GM12865 (cell line): ENCODE measurements around the gene MED13L.

Experiments
- DNase-seq: peaks from one replicate; pipeline ENCODE4 v3.0.0; 2010; ENCODE audit warnings: low read depth
- H3K4me3 ChIP-seq: 2 replicates; pipeline ENCODE4 v1.5.1; 2011; ENCODE audit warnings: mild to moderate bottlenecking, low read depth, low read length, control low read depth
- TF ChIP-seq, protein P1 (sequence below): IDR thresholded peaks from 2 replicates; pipeline ENCODE4 v1.5.1; 2011; ENCODE audit warnings: low read length, control low read depth, low read depth, inconsistent platforms; ENCODE audit not compliant: insufficient read depth; ENCODE audit errors: missing control alignments

Gene MED13L

DNA sequence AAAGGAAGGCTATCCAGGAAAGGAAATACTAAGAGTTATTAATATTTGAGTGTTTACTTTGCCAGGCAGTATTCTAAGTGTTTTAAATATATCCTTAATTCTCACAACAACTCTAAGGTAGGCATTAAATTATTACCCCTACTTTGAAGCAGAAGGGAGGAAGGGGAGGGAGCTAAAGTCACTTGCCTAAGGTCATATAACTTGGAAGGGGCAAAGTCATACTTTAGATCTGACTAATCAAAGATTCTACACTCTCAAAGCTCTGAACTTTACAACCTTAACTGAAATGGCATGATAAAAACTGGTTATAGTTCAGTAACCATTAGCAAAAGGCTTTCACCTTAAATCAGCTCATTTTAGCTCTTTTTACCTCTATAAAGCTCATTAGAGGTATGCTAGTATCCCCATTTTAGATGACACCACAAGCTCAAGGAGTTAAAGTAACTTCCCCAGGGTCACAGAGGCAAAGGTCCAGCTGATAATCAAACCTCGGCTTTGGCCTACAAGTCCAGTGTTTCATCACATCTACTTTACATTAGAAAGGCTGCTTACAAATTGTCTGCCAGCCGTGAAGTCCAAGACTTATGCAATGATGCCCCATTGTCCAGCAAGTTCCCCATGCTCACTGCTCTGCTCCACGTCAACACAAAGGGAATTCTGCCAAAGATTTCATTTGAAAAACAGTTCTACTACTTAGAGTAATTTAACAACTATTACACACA, 223.9 kb downstream of the MED13L start:
- H3K4me3 ChIP-seq = no peak overlapping the region
- no peak for DNase-seq
- TF ChIP-seq, protein P1, sequence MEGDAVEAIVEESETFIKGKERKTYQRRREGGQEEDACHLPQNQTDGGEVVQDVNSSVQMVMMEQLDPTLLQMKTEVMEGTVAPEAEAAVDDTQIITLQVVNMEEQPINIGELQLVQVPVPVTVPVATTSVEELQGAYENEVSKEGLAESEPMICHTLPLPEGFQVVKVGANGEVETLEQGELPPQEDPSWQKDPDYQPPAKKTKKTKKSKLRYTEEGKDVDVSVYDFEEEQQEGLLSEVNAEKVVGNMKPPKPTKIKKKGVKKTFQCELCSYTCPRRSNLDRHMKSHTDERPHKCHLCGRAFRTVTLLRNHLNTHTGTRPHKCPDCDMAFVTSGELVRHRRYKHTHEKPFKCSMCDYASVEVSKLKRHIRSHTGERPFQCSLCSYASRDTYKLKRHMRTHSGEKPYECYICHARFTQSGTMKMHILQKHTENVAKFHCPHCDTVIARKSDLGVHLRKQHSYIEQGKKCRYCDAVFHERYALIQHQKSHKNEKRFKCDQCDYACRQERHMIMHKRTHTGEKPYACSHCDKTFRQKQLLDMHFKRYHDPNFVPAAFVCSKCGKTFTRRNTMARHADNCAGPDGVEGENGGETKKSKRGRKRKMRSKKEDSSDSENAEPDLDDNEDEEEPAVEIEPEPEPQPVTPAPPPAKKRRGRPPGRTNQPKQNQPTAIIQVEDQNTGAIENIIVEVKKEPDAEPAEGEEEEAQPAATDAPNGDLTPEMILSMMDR = no peak

GRCh38 chr12:116050275-116050674, 227.2 kb downstream of the MED13L start:
- peak; percentile 19 for DNase-seq
- TF ChIP-seq, protein P1 = no peak
- no peak overlapping the region for H3K4me3 ChIP-seq

- TF ChIP-seq, protein P1 = no peak
- no peak overlapping the region for H3K4me3 ChIP-seq
- DNase-seq = peak; percentile 13
Observed at GRCh38 chr12:116048879-116049278, 228.6 kb downstream of the MED13L start.

GRCh38 chr12:116046039-116046438, 231.5 kb downstream of the MED13L start:
- TF ChIP-seq, protein P1 = no peak
- DNase-seq = no peak
- H3K4me3 ChIP-seq = no peak overlapping the region

DNA sequence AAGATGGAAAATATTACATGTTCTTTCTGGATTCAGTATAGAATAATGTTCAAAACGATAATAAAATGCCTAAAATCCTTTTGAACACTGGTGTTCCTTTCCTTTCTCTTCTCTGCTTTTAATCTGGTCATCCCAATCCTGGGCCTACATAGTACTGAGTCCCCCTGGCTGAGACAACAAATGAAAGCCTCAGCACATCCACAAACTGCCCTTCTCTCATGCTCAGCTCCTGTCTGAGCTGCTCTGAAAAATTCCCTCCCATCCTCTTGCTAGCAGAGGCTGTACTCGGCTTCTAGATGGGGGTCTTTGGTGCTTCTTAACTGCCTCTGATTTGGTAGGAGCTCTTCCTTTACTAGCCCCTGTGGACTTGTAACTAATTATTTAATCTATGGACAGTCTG, 232.3 kb downstream of the MED13L start:
- H3K4me3 ChIP-seq = no peak overlapping the region
- TF ChIP-seq, protein P1 = no peak
- DNase-seq = no peak

DNA sequence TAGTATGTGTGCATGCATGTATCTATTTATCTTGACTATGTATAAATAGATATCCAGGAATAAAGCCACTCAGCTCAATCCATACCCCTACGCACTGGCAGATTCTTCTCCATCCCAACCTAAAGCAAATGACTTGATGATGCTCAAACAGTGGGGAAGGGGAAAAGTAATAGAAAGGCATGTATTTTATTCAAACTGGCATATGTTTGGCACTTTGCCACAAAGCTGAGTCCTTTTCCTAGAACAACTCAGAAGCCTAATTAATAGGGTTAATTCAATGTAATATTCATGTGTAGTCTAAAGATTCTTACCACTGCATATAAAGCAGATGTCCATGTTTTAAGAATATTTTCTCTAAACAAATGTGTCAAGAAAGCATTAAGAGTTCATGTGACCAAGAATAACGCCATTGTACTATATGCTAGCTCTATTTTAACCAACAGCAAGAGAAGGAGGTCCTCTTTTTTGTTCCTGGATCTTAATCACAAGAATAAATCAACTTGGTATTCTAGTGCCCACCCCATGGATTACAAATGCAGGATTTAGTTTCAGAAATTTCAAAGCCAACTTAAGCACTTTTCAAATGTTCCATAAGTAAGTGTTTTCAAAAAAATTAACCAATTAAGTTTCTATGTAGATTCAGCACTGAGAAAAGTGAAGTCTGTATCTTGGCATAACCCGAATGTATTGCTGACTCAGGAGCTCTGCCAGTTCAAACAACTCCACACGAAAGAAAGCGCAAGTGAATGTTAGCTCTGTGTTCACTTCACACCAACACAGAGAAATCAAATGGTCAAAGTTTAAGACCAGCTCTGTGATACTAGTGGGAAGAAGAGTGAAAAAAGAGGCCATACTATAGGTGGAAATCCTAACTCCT, 233.6 kb downstream of the MED13L start:
- no peak overlapping the region for H3K4me3 ChIP-seq
- TF ChIP-seq, protein P1 = no peak
- DNase-seq = no peak

GRCh38 chr12:116040402-116040801, 237.1 kb downstream of the MED13L start:
- TF ChIP-seq, protein P1 = no peak
- no peak for DNase-seq
- H3K4me3 ChIP-seq = no peak overlapping the region
